HL-60 (cell line): Measurements from ENCODE around the gene CRB1.

Experiments
- CTCF ChIP-seq: IDR thresholded peaks from one replicate; pipeline ENCODE4 v1.5.1; 2011; ENCODE audit warnings: low read length, control low read depth, inconsistent platforms; ENCODE audit not compliant: insufficient read depth
- GABPA ChIP-seq: IDR thresholded peaks from 2 replicates; pipeline ENCODE4 v1.6.1; 2012; ENCODE audit warnings: low read depth
- POLR2AphosphoS5 ChIP-seq: IDR thresholded peaks from 2 replicates; pipeline ENCODE4 v1.6.1; 2012; ENCODE audit warnings: low read depth
- SPI1 ChIP-seq: IDR thresholded peaks from 2 replicates; pipeline ENCODE4 v1.6.1; 2012; ENCODE audit warnings: low read depth, mild to moderate bottlenecking, borderline replicate concordance

GRCh38 chr1:197218857-197219256, 49.2 kb upstream of the CRB1 start:
- no peak for TF ChIP-seq GABPA
- TF ChIP-seq CTCF = no peak
- TF ChIP-seq POLR2AphosphoS5 = no peak
- TF ChIP-seq SPI1 = no peak
